Tibial nerve (tissue), 4 donors: ENCODE measurements around the gene GRIK4. TPM values are rescaled to one million over a fixed set of nuclear protein-coding genes. Genes with fewer than 3 reads are reported as not detected.

ENCODE experiments used
- DNase-seq, 2 donors: peaks; one replicate each; pipeline ENCODE4 v3.0.0-alpha.2; 2019; ENCODE audit warnings: low spot score in 2 of 2
- H3K27ac ChIP-seq, 4 donors: fragments of 200-600 bp; sonication (generic) in 3 of 4; one replicate each; pipeline ENCODE4 v1.5.1; 2017 to 2019; ENCODE audit warnings: mild to moderate bottlenecking in 1 of 4
- H3K27me3 ChIP-seq, 2 donors: fragments of 200-600 bp; sonication (generic) in 1 of 2; one replicate each; pipeline versions ENCODE4 v1.5.1 to v1.6.0; 2017 to 2019
- H3K36me3 ChIP-seq, 3 donors: fragments of 200-600 bp; sonication (generic); one replicate each; pipeline ENCODE4 v1.5.1; 2018 to 2019
- H3K4me1 ChIP-seq, 4 donors: fragments of 200-600 bp; sonication (generic) in 3 of 4; one replicate each; pipeline ENCODE4 v1.5.1; 2017 to 2019
- H3K4me3 ChIP-seq, 4 donors: fragments of 200-600 bp; sonication (generic) in 3 of 4; one replicate each; pipeline ENCODE4 v1.5.1; 2017 to 2019; ENCODE audit warnings: mild to moderate bottlenecking in 1 of 4, moderate library complexity in 1 of 4
- H3K9me3 ChIP-seq, 4 donors: fragments of 200-600 bp; sonication (generic) in 3 of 4; one replicate each; pipeline ENCODE4 v1.5.1; 2017 to 2019
- EP300 ChIP-seq, 2 donors: sonication (generic); formaldehyde crosslinking; IDR thresholded peaks; one replicate each; pipeline ENCODE4 v1.6.1; 2017; ENCODE audit warnings: antibody characterized with exemption in 2 of 2, mild to moderate bottlenecking in 1 of 2
- POLR2A ChIP-seq, 2 donors: fragments of 450-650 bp; IDR thresholded peaks; one replicate each; pipeline ENCODE4 v1.6.1; 2017; ENCODE audit warnings: antibody characterized with exemption in 2 of 2, mild to moderate bottlenecking in 2 of 2, moderate library complexity in 2 of 2
- WGBS, 2 donors: methylation state at CpG; one replicate each; pipeline ENCODE4 v1.1.5; 2018; 5-methylcytosine and 5-hydroxymethylcytosine counted together
- total RNA-seq, 4 donors: library from RNA; depleted of rRNA; stranded (reverse); fragments of >200 nt; gene quantifications; one replicate each; pipeline ENCODE4 v1.1.0, GENCODE V29; 2016
- TF ChIP-seq, protein P1 (sequence below), 5 experiments: fragments of 200-600 bp in 3 of 5; fragments of 450-650 bp in 2 of 5; sonication (generic) in 3 of 5; IDR thresholded peaks; one replicate each; pipeline ENCODE4 v1.5.1; 2016 to 2019; ENCODE audit warnings: antibody characterized with exemption in 5 of 5, mild to moderate bottlenecking in 3 of 5, moderate library complexity in 2 of 5

GRIK4 gene
- total RNA-seq, 4 donors from 2014 or later = 0.22 to 0.98 TPM; not detected in 2

DNA sequence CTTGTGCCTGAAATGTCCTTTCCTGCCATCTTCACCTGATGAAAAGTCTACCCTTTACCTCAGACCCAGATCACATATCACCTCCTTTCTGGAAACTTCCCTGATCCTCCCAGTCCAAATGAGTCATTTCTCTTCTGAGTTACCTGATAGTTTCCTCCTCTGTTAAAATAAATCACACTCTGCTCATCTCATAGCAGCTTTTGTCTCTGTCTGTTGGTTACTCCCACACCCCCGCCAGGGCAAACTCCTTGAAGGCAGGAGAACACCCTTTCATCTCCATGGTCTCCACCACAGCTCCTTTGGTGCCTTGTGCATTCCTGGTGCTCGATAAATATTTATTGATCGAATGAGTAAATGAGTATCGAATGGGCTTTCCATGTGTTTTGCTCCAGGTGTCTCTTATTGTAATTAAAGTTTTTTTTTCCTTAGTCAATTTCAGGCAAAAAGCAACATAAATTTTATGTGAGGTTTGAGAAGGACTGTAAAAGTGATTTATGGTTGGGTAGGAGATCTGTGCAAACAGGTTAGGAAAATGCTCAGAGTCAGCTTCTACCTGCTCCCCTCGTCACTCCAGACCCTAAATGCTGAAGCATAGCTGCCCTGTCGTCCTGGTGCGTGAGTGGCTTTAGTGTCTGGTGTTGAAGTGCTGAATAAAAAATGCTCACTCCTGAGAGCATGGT lies 178.2 kb downstream of the GRIK4 start:
- Histone ChIP-seq H3K27me3 (no peaks in the 10 kb centered on the region), H3K27ac (no peak overlapping the region), H3K4me1 (no peaks in the 10 kb centered on the region), H3K36me3 (no peaks in the 10 kb centered on the region), H3K4me3 (no peak overlapping the region), H3K9me3 (no peaks in the 10 kb centered on the region)
- DNase-seq = no peak
- WGBS, 2 donors = 87 to 88% methylated on average over 7 of the region's 7 CpGs
- TF ChIP-seq EP300 (IDR thresholded peaks at IDR 0.05) (no peak), POLR2A (IDR thresholded peaks at IDR 0.05) (no peak)
- TF ChIP-seq, protein P1, sequence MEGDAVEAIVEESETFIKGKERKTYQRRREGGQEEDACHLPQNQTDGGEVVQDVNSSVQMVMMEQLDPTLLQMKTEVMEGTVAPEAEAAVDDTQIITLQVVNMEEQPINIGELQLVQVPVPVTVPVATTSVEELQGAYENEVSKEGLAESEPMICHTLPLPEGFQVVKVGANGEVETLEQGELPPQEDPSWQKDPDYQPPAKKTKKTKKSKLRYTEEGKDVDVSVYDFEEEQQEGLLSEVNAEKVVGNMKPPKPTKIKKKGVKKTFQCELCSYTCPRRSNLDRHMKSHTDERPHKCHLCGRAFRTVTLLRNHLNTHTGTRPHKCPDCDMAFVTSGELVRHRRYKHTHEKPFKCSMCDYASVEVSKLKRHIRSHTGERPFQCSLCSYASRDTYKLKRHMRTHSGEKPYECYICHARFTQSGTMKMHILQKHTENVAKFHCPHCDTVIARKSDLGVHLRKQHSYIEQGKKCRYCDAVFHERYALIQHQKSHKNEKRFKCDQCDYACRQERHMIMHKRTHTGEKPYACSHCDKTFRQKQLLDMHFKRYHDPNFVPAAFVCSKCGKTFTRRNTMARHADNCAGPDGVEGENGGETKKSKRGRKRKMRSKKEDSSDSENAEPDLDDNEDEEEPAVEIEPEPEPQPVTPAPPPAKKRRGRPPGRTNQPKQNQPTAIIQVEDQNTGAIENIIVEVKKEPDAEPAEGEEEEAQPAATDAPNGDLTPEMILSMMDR (IDR thresholded peaks at IDR 0.05) = no peak

DNA sequence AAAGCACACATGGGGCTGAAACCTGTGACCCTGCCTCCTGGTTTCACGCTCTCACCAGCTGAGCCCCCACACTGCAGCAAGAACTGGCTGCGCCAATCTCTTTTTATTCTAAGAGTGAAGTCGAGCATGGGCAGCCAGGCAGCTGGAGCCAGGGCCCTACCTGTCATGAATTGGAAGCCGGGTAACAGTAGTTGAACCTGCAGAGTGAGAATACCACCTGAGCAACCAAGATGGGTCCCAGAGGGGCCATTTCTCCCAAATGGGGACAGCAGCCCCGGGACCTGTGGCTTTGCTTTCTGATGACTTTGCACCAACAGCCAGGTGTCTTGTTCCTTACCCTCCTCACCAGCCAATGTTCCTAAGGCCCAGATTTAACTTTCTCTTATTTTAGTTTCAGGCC lies 178.9 kb downstream of the GRIK4 start:
- TF ChIP-seq POLR2A (IDR thresholded peaks at IDR 0.05) = no peak
- Histone ChIP-seq H3K4me1 (no peaks in the 10 kb centered on the region), H3K4me3 (no peak overlapping the region), H3K36me3 (no peaks in the 10 kb centered on the region), H3K27ac (no peak overlapping the region), H3K27me3 (no peaks in the 10 kb centered on the region), H3K9me3 (no peaks in the 10 kb centered on the region)
- no peak for DNase-seq
- WGBS, 2 donors = 87 to 88% methylated on average over 5 of the region's 5 CpGs

DNA sequence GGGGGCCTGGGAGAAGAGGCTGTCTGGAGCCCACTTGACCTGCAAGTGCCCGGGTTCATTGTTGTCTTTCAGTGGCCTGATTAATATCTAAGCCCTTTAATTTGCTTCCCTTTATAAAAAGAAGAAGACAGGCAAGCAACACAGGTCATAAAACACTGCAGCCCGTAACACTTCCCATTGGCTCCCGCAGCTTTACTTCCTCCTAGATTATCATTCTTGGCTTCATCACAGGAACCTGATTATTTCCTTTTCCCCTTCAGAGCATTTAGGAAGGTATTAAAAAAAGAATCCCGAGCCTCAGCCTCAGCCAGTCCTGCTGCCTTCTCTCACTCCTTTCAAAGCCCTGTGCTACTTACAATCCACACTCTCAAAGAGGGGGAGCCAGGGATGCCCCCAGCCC lies 183.2 kb downstream of the GRIK4 start:
- Histone ChIP-seq H3K9me3 (no peaks in the 10 kb centered on the region), H3K27ac (no peak overlapping the region), H3K4me1 (no peaks in the 10 kb centered on the region), H3K36me3 (no peaks in the 10 kb centered on the region), H3K4me3 (no peak overlapping the region), H3K27me3 (no peaks in the 10 kb centered on the region)
- 40 to 55% methylated on average over 4 of the region's 4 CpGs for WGBS, 2 donors
- TF ChIP-seq, protein P1 (IDR thresholded peaks at IDR 0.05) = no peak
- TF ChIP-seq EP300 (IDR thresholded peaks at IDR 0.05) (no peak), POLR2A (IDR thresholded peaks at IDR 0.05) (no peak)
- DNase-seq = no peak

DNA sequence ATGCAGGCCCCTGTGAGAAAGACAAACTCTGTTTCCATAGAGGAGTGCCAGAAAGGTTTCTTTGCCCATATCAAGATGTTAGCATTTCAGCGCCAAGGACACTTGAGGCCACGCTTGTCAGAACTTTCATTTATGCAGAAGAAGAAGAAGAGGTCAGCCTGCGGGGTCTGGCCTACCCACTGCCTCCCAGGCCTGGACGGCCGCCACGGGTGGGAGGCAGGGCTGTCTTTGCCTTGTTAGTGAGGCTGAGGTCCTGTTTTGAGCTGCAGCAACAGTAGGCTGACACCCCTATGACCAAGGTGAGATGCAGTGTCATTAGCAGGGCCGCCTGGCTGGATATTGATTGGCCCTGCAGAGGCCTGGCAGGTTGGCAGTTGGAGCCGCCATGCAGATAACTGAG lies 183.9 kb downstream of the GRIK4 start:
- Histone ChIP-seq H3K27me3 (no peaks in the 10 kb centered on the region), H3K36me3 (no peaks in the 10 kb centered on the region), H3K9me3 (no peaks in the 10 kb centered on the region), H3K4me1 (no peaks in the 10 kb centered on the region), H3K4me3 (no peak overlapping the region), H3K27ac (no peak overlapping the region)
- TF ChIP-seq EP300 (IDR thresholded peaks at IDR 0.05) (no peak), POLR2A (IDR thresholded peaks at IDR 0.05) (no peak)
- TF ChIP-seq, protein P1 (IDR thresholded peaks at IDR 0.05) = no peak
- WGBS, 2 donors = 70 to 83% methylated on average over 6 to 8 of the region's 8 CpGs
- DNase-seq = no peak

DNA sequence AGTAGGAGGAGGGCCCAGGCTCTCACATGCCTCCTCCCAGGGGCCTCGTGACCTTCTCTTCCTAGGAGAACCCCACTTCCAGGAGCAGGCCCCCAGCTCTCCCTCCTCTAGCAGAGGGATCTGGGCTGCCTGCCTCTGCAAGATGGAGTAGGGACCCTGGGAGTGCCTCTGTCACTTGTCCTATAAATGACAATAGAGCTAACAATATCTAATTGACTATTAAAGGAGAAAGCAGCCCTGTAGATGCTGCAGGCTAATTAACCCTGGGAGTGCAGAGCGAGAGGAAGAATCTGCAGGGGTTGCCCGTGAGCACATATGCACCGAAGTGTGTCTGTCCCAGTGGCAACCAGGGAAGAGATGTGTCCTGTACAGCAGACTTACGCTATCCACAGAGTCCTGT lies 184.4 kb downstream of the GRIK4 start:
- DNase-seq = no peak
- no peaks in the 10 kb centered on the region for H3K36me3 ChIP-seq
- no peak overlapping the region for H3K27ac ChIP-seq
- WGBS, 2 donors = 98 to 99% methylated on average over 5 of the region's 5 CpGs
- no peaks in the 10 kb centered on the region for H3K9me3 ChIP-seq
- no peak overlapping the region for H3K4me3 ChIP-seq
- H3K4me1 ChIP-seq = no peaks in the 10 kb centered on the region
- TF ChIP-seq EP300 (IDR thresholded peaks at IDR 0.05) = no peak
- no peak for TF ChIP-seq POLR2A (IDR thresholded peaks at IDR 0.05)
- TF ChIP-seq, protein P1 (IDR thresholded peaks at IDR 0.05) = no peak
- H3K27me3 ChIP-seq = no peaks in the 10 kb centered on the region
